Glomerular visceral epithelial cell (primary cell): ENCODE data around the gene PTGDS.
A peak's percentile ranks its signal among the peaks of the same experiment; 100 is the strongest.

Source experiments
- DNase-seq: peaks from one replicate; pipeline ENCODE4 v3.0.0-alpha.2; 2016; ENCODE audit errors: extremely low spot score

The PTGDS gene

DNA sequence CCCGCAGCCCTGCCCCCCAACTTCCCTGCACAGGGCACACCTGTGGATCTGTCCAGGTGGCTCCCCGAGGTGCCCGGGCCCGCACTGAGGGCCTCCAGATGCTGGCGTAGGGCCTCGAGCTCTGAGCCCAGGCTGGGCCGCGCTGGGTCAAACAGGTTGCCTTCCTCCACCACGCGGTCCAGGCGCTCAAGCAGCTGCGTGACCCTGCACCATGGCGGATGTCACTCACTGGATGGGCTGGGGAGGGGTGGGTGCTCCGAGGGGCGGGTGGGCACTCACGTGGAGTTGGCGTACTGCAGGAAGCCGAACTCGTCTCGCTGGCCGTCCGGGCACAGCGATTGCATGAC, 45.3 kb downstream of the PTGDS start:
- no peak for DNase-seq

DNA sequence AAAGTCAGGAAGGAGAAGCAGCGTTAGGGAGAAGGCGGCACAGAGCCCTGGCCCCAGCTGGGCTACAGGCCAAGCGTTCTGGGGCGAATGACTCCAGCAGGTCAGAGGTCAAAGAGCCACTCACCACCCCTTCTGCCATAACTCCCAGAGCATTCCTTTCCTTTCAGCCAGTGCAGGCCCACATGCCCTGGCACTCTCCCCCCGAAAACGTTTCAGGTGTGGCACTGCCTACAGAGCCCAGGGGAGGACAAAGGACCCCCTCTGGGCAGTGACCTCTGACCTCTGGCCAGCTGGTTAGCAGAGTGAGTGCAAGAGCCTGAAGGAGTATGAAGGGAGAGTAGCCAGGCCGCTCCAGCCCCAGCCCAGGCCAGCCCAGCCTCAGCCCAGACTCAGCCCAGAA, 45.9 kb downstream of the PTGDS start:
- DNase-seq, result no peak

DNA sequence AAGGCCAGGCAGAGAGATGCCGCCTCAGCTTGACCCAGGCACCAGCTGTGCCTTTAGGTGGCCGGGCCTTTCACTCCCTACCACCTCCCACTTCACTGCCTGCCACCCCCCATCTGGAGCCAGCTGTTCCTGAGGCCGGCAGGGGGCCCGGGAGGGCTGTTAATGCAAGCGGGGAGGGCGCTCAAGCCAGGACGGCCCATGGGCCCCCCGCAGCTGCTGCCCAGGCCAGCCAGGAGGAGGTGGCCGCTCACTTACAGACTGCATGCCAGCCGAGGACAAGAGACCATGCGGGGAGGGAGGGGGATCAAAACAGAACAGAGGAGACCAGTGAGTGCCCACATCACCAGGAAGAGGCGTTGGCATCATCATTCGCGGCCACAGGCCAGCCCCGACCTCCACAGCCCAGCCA, 46.3 kb downstream of the PTGDS start:
- DNase-seq, result no peak

DNA sequence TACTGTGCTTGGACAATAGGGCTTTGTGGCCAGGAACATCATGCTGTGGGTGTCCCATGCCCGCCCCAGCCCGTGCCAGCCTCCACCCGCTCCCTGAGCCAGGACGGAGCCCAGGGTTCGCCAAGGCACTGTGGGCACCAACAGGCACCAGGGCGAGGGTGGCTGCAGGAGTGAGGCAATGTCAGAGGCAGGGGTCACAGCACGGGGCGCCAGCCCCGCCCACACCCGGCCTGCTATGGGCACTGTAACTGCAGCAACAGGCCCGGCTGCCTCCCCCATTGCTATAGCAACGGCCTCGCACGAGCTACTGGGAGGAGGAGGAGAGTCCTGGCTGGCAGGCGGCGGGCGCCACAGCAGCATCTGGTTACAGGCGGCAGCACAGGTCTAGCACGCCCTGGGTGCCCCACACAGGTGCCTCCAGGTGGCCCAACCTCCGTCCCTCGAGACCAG, 48.2 kb downstream of the PTGDS start:
- no peak for DNase-seq

DNA sequence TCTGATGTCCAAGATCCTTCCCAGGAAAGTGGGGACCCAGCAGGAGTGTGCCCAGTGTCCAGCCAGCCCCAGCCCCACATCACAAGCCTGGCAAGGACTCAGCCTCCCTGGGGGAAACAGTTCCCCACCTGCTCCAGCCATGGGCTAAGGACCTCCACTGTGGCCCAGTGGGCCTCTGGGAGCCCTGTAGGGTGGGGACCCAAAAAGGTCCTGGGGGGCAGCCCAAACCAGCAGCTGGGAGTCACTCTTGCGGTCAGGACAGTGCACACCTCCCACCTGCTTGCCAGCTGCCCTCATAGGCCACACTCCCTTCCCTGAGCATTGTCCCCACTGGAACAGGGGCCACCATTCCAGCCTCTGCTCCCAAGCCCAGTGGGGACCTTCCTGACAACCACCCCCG, 49.1 kb downstream of the PTGDS start:
- no peak for DNase-seq

DNA sequence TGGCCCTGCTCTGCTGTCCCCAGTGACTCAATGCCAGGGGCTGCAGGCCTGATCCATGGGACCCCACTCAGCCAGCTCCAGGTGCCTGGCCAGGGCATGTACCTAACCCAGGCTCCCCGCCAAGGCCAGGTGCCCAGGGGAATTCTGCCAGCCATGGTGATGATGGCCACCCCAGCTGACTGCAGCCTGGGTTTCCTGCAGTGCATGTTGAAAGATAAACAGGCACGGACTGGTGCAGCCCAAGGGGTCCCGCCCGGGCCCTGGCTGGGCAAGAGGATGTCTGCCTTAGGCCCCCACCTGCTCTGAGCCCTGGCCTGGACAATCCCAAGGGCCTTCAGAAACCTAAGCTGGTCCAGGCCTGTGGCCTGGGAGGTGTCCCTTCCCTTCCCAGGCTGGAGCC, 49.5 kb downstream of the PTGDS start:
- DNase-seq, result no peak

DNA sequence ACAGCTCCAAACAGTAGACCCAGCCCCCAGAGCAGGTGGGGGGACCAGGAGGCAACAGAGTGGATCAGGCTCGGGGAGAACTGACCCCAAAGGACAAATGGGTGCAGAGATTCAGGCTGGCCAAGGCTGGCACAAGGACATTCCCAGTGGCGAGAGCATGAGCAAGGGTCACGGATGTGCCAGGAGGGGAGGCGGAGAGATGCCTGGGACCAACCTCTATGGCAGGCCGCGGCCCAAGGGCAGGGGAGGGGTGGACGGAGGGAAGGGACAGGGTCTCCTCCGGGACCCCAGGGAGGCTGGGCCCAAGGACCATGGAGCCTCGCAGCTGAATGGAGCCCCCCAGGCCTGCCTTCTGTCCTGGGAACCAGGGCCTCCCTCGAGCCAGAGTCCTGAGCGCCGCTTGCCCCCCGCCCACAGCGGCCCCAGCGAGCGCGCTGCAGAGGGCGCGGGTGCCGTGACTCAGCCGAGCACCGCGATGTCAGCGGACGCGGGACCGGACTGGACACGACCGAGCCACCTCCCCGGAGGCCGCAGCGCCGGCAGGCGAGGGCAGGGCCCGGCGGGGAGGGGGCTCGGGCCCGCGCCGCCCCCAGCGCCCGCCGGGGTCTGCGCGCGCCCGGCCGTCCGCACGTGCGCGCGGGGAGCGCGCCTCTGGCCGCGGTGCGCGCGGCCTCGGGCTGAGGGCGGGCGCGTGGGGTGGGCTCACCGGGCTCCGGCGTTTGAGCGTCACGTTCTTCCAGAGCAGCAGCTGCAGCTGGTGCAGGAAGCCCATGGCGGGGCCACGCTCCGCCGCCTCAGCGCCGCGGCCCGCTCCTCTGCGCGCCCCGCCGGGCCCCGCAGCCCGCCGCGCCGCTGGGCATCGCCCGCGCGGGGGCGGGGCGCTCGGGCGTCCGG, 50.3 kb downstream of the PTGDS start, which contains the start of gene ABCA2:
TSS of gene ABCA2 (minus strand) at position 869 of the 894 bp plus-strand sequence. CDS start at position 772, 97 bp downstream.
- DNase-seq, result no peak

DNA sequence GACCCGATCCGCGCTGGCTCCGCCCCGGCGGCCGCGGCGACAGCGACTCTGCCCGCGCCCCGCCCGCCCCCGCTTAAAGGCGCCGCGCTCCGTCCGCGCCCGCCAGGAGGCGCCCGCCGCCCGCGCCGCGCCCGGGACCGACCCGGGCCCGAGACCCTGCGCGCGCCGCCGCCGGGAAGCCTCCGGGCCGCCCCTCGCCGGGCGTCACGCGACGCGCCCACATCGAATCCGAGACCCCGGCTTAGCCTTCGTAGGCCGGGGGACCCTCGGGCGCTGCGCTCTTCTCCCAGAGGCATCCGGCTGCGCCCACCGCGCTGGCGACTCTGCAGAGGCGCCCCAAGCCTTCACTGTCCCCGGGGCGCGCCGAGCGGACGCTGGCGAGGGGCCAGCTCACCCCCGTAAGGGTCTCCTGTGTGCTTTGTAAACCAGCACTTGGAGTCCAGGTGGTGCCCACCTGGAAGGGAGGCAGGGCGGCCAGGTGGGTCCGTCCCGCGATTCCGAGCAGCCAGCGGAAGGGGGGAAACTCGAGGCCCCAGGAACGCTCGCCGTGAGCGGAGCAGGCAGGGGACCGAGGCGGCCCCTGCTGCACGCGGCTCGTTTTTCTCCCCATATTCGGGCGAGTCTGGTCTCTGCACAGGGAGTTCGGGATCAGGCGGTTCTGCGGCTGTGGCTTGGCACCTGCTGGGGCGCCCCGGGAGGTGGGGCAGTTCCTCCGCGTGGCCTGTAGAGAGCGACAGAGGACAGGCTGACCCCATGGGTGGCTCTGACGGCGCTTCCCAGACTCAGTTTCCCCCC, 51.2 kb downstream of the PTGDS start:
- peak; percentile 58 for DNase-seq

DNA sequence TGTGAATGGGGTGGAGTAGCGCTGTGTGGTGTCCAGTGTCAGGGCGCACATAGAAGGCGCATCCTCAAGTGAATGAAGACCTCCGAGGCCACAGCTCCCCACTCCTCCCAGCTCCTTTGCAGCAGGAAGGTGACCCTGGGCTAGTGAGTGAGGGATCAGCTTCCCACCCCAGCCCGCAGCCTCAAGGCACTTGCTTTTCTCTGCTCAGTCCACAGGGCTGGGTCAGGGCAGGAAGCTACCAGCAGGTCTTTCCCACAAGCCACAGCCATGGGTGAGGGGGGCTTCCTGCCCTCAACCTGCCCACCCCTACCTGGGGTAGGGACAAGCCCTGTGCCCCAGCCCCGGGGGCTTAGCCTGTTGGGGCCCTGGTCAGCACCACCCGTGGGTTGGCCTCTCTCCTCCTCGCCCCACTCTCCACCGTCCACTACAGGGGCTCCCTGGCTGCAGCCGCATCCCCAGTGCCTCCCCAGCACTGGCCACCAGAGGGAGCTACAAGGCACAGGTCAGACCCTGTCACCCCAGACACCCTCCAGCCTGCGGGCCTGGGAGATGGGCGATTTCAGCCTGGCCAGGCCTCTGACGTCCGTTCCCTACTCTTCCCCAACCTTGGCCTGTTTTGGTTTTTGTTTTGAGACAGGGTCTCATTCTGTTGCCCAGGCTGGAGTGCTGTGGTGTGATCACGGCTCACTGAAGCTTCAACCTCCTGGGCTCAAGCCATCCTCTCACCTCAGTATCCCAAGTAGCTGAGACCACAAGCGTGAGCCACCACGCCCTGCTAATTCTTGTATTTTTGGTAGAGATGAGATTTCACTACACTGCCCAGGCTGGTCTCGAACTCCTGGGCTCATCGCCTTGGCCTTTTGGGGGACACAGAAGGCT, 52.0 kb downstream of the PTGDS start:
- DNase-seq, result peak; percentile 75

DNA sequence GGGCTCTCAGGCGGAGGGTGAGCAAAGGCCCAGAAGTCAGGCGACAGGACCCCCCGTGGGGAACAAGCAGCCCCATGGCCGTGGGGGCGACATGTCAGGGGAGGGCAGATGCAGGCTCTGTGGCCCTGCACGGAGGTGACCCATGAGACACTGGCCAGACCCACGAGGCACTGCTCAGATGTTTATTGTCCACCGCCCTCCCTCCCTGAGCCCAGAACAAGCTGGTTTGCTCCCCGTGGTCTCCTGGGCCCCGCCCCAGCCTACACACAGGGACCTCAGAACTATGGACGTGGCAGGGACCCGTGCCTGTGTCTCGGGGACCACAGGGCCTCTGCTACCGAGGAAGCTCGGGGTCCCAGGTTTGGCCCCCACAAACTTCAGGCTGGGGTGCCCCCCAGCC, 52.7 kb downstream of the PTGDS start:
- no peak for DNase-seq

DNA sequence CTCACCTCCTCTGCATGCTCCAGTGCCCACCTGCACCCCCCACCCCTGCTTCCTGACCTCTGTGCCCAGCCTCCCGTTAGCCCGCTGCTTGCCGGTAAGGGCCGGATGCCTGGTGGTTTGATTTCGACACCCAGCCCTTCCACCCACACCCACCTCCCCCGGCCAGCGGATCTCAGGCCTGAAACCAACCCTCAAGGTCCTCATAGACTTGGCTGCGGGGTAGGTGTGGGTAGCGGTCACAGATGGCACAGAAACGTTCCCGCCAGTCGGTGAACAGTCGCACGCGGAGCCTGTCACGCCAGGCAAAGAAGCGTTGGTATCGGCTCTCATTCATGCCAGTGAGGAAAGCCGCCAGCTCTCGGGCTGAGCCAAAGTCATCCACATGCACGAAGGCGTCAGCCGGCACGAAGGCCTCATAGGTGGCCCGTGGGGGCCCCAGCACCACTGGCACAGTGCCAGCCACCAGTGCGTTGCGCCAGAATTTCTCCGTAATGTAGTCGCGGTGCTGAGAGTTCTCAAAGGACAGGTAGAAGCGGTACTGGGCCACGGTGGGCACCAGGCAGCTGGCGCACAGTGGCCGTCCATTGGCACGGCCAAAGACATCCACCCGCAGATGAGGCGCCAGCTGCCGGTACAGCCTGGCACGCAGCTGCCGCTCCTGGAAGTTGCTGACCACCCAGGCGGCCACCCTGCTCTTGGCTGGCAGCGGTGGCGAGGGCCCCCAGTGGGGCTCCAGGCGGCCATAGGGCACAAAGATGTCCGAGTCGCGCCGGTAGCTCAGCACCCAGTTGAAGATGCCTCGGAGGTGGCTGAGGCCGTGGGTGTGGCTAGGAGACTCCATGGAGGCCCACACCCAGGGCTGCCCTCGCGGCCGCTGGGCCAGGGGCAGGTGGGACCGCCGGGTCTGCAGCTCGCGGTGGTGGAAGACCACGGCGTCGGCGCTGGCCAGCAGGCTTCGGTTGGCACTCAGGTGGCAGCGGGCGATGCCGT, 53.5 kb downstream of the PTGDS start:
- no peak for DNase-seq
